Heart left ventricle (tissue), 16 donors: ENCODE results near the gene PTPRD. TPM values are rescaled to one million over a fixed set of nuclear protein-coding genes. Genes with fewer than 3 reads are reported as not detected.

ENCODE experiments used
- ATAC-seq, 4 donors: fragments of 200-7000 bp; cut with Tn5 transposase; one replicate each; pipeline ENCODE4 v1.9.1; 2020 to 2022; ENCODE audit warnings: moderate library complexity in 4 of 4, mild to moderate bottlenecking in 3 of 4, moderate number of reproducible peaks in 1 of 4
- DNase-seq, 5 donors: peaks; one replicate each; pipeline ENCODE4 v3.0.0-alpha.2; 2020
- H3K27ac ChIP-seq, 12 donors: fragments of 200-600 bp; sonication (generic) in 4 of 12; one replicate each; pipeline versions ENCODE4 v1.5.0 to v1.8.0; 2016 to 2022; ENCODE audit warnings: mild to moderate bottlenecking in 2 of 12
- H3K27me3 ChIP-seq, 9 donors: fragments of 200-600 bp; sonication (generic) in 2 of 9; one replicate each; pipeline versions ENCODE4 v1.5.1 to v1.8.0; 2016 to 2022; ENCODE audit warnings: mild to moderate bottlenecking in 3 of 9
- H3K36me3 ChIP-seq, 9 donors: fragments of 200-600 bp; sonication (generic) in 2 of 9; one replicate each; pipeline versions ENCODE4 v1.5.0 to v1.8.0; 2018 to 2022; ENCODE audit warnings: mild to moderate bottlenecking in 2 of 9
- H3K4me1 ChIP-seq, 12 donors: fragments of 200-600 bp; sonication (generic) in 4 of 12; one replicate each; pipeline versions ENCODE4 v1.5.0 to v1.8.0; 2016 to 2022; ENCODE audit warnings: mild to moderate bottlenecking in 3 of 12
- H3K4me3 ChIP-seq, 12 donors: fragments of 200-600 bp; sonication (generic) in 4 of 12; one replicate each; pipeline versions ENCODE4 v1.5.0 to v1.8.0; 2017 to 2022; ENCODE audit warnings: mild to moderate bottlenecking in 9 of 12, moderate library complexity in 4 of 12
- H3K9me3 ChIP-seq, 12 donors: fragments of 200-600 bp; sonication (generic) in 4 of 12; one replicate each; pipeline versions ENCODE4 v1.5.0 to v1.8.0; 2016 to 2022; ENCODE audit warnings: mild to moderate bottlenecking in 1 of 12
- POLR2A ChIP-seq, 2 donors: fragments of 450-650 bp; IDR thresholded peaks; one replicate each; pipeline ENCODE4 v1.6.1; 2017; ENCODE audit warnings: antibody characterized with exemption in 2 of 2, mild to moderate bottlenecking in 2 of 2, moderate library complexity in 2 of 2
- WGBS, 4 donors: extraction: QIAGEN DNeasy Blood & Tissue Kit in 2 of 4; methylation state at CpG; one replicate each; pipeline versions ENCODE4 v1.1.5 to v1.1.7; 2013 to 2018; 5-methylcytosine and 5-hydroxymethylcytosine counted together
- intact Hi-C, 10 donors: fragments of 100-400 bp; cut with DNase I; formaldehyde crosslinking; loops; one replicate each; pipeline versions ENCODE4 v1.11.1 to v1.14.2; 2022
- polyA plus RNA-seq, 2 donors: library from polyadenylated mRNA; stranded (reverse); fragments of 200-250 nt; gene quantifications; one replicate each; pipeline ENCODE4 v1.2.3, GENCODE V29; 2013
- total RNA-seq, 9 donors: library from RNA; depleted of rRNA in 2 of 9; stranded (reverse); fragments of >200 nt in 2 of 9; fragmentation: NEBNext Ultra II Directional in 3 of 9; extraction: Animal tissue kit (Norgen Biotek cat#: 25700) in 3 of 9; gene quantifications; one replicate each; pipeline versions ENCODE4 v1.1.0 to v1.2.4, GENCODE V29; 2016 to 2023
- TF ChIP-seq, protein P1 (sequence below), 12 donors: fragments of 200-600 bp; sonication (generic) in 4 of 12; IDR thresholded peaks; one replicate each; pipeline versions ENCODE4 v1.5.0 to v1.8.0; 2018 to 2022; ENCODE audit warnings: antibody characterized with exemption in 12 of 12, mild to moderate bottlenecking in 5 of 12
- donor health status: ischemic (EF 13 %, LVEDD 7.1; RV severe dilation, severe dysfunction).
- donor health status: healthy with polysubstance abuse.
- donor health status: DM: no; HTN: yes; CAD: no.
- donor health status: DM: no; HTN: no; CAD: no.
- donor health status: ischemic (EF 25% LVEDD 6.9; RV normal size, moderate dysfunction).
- donor health status: ischemic (EF 25% LVEDD 5.7; RV mildly dilated, moderate dysfunction).
- donor health status: healthy.
- donor health status: DM: yes; HTN: yes; CAD: no.
- donor health status: ischemic (EF 35%, LVEDD 5.7; RV mildly dilated, moderate dysfunction).
- donor health status: nonischemic (EF 11% LVEDD 7.7; RV severe dilation, severe dysfunction).
- donor health status: DM: yes; HTN: yes; CAD: no.
- donor health status: PGD.
- donor health status: ischemic (EF 29% LVEDD 5.4; RV normal size, mild dysfunction).
- donor health status: nonischemic (EF 23%, LVEDD 6.1; RV moderate dilation, normal function).

PTPRD gene
- total and polyA plus RNA-seq, 11 donors: 1.4 to 25.3 (median 15.1) TPM

DNA sequence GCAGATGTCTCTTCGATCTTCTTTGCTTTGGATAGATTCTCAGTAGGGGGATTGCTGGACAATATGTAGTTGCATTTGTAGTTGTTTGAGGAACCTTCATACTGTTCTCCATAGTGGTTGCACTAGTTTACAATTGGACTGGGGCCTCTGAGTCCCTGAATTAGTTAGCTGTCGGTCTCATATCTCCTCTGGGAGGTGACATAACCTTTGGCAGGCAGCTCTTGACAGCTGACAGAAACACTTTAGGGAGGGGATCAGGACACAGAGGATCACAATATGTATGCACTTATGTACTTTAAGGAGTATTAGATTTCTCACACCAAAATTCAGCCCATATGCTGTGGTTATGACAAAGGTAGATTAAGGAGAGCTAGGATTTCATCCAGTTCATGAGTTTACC, 1533.3 kb downstream of the PTPRD start:
- Histone ChIP-seq H3K4me1 (peaks cover 0 to 6% (median 0%) of the 10 kb centered on the region in 12 donors), H3K36me3 (no peaks in the 10 kb centered on the region), H3K9me3 (peaks cover 0 to 35% (median 2%) of the 10 kb centered on the region in 12 donors), H3K27ac (no peak overlapping the region), H3K27me3 (no peaks in the 10 kb centered on the region), H3K4me3 (no peak overlapping the region)
- no peak for TF ChIP-seq POLR2A (IDR thresholded peaks at IDR 0.05)
- TF ChIP-seq, protein P1, sequence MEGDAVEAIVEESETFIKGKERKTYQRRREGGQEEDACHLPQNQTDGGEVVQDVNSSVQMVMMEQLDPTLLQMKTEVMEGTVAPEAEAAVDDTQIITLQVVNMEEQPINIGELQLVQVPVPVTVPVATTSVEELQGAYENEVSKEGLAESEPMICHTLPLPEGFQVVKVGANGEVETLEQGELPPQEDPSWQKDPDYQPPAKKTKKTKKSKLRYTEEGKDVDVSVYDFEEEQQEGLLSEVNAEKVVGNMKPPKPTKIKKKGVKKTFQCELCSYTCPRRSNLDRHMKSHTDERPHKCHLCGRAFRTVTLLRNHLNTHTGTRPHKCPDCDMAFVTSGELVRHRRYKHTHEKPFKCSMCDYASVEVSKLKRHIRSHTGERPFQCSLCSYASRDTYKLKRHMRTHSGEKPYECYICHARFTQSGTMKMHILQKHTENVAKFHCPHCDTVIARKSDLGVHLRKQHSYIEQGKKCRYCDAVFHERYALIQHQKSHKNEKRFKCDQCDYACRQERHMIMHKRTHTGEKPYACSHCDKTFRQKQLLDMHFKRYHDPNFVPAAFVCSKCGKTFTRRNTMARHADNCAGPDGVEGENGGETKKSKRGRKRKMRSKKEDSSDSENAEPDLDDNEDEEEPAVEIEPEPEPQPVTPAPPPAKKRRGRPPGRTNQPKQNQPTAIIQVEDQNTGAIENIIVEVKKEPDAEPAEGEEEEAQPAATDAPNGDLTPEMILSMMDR (IDR thresholded peaks at IDR 0.05): no peak
- DNase-seq (no peak), ATAC-seq (peak; percentile 44 to 68 (median 57))
- WGBS, 4 donors: 33 to 52% (median 47%) methylated on average over 2 of the region's 2 CpGs
- intact Hi-C loops: no loop called here

DNA sequence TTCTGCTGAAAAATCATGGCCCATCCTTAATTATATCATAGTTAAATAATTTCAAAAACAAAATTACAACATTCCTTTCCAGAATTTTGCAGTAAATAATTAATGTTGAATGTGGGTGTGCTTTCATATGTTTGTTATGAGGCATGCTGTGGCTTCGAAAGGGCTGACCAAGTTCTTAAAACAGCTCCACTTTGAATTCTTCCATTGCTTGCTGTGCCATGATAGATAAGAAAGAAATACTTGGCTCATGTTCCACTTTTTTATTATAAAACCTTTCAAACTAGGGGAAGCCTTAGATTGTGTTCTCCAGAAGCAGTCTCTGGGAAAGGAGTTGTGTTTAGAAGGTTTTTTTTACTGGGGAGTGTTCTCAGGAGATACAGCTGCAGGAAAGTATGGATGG, 1534.5 kb downstream of the PTPRD start:
- H3K9me3 ChIP-seq: peaks cover 0 to 30% (median 0%) of the 10 kb centered on the region in 12 donors
- H3K36me3 ChIP-seq: no peaks in the 10 kb centered on the region
- ATAC-seq (peak in 2 of 4 donors; percentile 42 to 45), DNase-seq (no peak)
- H3K27ac ChIP-seq: no peak overlapping the region
- 19 to 21% (median 20%) methylated on average over 1 of the region's 1 CpG for whole genome bisulfite sequencing, 4 donors
- intact Hi-C loops: no loop called here
- H3K4me1 ChIP-seq: peaks cover 0 to 6% (median 0%) of the 10 kb centered on the region in 12 donors
- TF ChIP-seq POLR2A (IDR thresholded peaks at IDR 0.05): no peak
- TF ChIP-seq, protein P1 (IDR thresholded peaks at IDR 0.05): no peak
- no peak overlapping the region for H3K4me3 ChIP-seq
- H3K27me3 ChIP-seq: no peaks in the 10 kb centered on the region

DNA sequence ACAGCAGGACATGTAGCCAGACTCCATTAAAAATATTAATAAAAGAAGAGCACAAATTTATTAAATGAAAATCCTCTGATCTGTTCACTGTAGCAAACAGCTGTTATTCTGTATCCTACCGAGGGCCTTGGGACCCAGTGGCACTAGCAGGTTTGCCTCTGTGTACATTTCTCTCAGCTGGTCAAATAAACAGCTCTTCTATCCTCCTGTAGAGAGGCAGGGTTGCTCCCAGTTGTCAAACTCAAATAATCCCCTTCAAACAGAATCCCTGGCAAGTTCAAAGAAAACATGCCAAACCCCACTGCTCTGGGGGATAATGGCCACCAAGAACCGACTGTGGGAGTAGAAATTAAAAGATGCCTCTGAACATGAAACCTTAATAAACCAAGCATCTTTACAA, 1551.2 kb downstream of the PTPRD start:
- H3K4me3 ChIP-seq: no peak overlapping the region
- no peak overlapping the region for H3K27ac ChIP-seq
- TF ChIP-seq POLR2A (IDR thresholded peaks at IDR 0.05): no peak
- TF ChIP-seq, protein P1 (IDR thresholded peaks at IDR 0.05): no peak
- ATAC-seq (no peak), DNase-seq (no peak)
- no peaks in the 10 kb centered on the region for H3K27me3 ChIP-seq
- H3K4me1 ChIP-seq: no peaks in the 10 kb centered on the region
- H3K9me3 ChIP-seq: no peaks in the 10 kb centered on the region
- 48 to 66% (median 49%) methylated on average over 2 of the region's 2 CpGs for WGBS, 4 donors
- H3K36me3 ChIP-seq: no peaks in the 10 kb centered on the region
- intact Hi-C loops: no loop called here

DNA sequence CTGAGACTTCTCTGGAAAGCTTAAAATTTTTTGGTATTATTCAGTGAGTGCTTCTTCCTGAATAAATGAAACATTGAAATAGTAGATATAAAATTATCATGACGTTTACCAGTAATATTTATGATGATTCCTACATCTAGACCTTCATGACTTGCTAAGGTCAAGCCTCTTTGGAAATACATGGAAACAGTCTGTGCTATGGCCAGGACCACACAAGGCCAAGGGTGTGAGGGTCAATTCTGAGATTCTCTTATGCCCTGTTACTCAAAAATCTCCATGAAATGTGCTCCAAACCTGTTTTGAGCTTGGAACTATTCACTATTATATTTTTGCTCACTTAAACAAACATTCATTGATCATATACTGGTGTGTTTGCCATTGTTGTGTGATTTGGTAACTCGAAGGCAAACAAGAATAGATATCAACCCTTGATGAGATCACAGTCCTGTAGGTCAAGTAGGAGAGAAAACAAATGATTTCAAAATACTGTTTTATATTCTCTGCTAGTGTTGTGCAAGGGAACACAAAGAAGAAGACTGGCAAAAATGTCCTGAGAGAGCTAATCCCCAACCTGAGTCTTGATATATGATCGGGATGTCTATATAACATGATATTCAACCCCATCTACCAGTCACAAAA, 1558.3 kb downstream of the PTPRD start:
- DNase-seq (no peak), ATAC-seq (no peak)
- no peaks in the 10 kb centered on the region for H3K27me3 ChIP-seq
- H3K4me1 ChIP-seq: no peaks in the 10 kb centered on the region
- no peak overlapping the region for H3K27ac ChIP-seq
- H3K4me3 ChIP-seq: no peak overlapping the region
- no peaks in the 10 kb centered on the region for H3K9me3 ChIP-seq
- WGBS, 4 donors: 66 to 78% (median 69%) methylated on average over 3 of the region's 3 CpGs
- no peaks in the 10 kb centered on the region for H3K36me3 ChIP-seq
- intact Hi-C loops: no loop called here
- no peak for TF ChIP-seq POLR2A (IDR thresholded peaks at IDR 0.05)
- TF ChIP-seq, protein P1 (IDR thresholded peaks at IDR 0.05): no peak
